ENCODE data around the gene PHKB. TPM values are rescaled to one million over a fixed set of nuclear protein-coding genes. Genes with fewer than 3 reads are reported as not detected.
"Not testable (repeated sequence)": the region's sequence is repeated elsewhere in the genome, so short reads cannot be mapped to it uniquely, and the experiment has no call there.

Gene PHKB
- polyA plus RNA-seq, 12 donors, result 49.0 to 75.6 (median 65.7) TPM; not detected in 1

DNA sequence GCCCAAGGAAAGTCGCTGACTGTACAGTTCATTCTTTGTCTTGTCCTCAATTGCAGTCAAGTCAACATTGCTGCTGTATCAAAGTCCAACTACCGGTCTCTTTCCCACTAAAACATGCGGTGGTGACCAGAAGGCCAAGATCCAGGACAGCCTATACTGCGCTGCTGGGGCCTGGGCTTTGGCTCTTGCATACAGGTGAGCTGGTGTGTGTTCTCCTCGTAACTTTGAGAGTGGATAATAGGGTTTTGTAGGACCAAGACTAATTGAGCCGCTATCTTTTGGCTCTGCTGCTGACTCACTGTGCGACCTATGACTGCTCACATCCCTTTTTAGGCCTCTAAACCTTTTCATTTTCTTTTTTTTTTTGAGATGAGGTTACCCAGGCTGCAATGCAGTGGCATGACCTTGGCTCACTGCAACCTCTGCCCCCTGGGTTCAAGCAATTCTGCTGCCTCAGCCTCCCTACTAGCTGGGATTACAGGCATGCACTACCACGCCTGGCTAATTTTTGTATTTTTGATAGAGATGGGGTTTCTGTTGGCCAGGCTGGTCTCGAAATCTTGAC is 38.7 kb downstream of the PHKB start:
- DNase-seq, result no peak

DNA sequence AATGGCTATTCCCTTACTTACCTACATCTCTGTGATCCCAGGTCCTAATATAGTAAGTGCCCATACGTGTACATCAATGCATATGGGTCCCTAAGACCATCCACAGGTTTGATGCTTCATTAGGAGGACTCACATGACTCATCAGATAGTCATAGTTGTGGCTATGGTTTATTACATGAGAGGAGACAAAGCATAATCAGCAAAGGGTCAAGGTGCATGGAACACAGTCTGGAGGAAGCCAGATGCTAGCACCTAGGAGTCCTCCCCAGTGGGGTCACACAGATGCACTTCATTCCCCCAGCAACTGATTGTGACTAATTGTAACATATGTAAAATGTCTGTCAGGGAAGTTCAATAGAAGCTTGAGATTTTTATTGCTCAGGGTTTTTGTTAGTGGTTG is 42.8 kb downstream of the PHKB start:
- DNase-seq, result no peak

DNA sequence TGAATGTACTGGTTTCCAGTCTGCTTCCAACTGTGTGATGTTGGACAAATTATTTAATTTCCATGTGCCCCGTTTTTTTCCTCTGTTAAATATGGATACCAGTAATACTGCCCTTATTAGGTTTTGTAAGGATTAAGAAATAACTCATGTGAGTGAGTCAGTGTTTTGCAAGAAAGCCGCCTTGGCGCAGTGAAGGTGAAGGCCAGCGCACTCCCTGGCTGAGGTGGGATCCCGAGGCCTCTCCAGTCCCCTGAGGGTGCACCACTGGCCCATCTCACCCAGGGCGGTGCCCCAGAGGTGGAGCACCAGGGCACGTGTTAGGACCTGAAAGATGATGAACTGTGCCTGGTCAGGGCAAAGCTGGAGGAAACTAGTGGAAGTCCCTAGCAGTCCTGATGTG is 43.5 kb downstream of the PHKB start:
- DNase-seq, result no peak

DNA sequence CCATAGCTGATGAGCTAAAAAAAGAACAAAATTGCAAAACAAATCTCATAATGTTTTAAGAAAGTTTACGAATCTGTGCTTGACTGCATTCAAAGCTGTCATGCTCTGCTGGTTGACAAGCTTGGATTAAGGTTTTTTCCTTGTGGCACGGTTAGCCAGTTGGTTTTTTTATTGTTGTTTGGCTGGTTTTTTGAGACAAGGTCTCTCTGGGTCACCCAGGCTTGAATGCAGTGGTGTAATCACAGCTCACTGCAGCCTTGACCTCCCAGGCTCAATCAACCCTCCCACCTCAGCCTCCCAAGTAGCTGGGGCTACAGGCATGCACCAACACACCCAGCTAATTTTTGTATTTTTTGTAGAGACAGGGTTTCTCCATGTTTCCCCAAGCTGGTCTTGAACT is 45.7 kb downstream of the PHKB start:
- DNase-seq, result no peak

- no peak for DNase-seq
These were observed 46.6 kb downstream of the PHKB start for GRCh38 chr16:47507701-47508100.

DNA sequence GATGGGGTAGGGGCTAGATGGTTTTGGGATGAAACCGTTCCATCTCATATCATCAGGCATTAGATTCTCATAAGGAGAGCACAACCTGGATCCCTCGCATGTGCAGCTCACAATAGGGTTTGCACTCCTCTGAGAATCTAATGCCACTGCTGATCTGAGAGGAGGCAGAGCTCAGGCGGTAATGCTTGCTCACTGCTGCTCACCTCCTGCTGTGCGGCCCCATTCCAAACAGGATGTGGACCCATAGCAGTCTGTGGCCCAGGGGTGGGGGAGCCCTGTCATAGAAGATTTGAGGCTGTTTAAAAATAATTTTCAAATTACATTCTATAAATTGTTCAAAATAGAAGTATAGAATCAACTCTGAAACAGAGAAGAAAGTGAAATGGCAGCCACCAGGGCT is 50.8 kb downstream of the PHKB start:
- DNase-seq, result no peak

- DNase-seq, result no peak
These were observed 57.9 kb downstream of the PHKB start for GRCh38 chr16:47519037-47519436.

DNA sequence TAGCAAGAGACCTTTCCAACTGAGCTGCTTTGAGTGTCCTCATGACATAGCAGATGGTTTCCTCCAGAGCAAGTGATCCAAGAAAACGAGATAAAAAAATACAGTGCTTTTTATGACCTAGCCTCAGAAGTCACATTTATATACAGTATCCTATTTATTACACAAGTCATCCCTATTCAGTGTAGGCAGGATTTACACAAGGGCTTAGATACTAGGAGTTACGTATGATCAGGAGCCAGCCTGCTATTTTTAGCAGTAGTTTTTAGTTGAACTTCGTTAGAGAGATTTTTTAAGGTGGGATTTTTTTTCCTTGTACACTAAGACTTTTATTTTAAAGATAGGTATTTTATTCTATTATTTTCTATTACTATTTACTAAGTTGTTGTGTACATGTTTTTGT is 58.4 kb downstream of the PHKB start:
- DNase-seq, result no peak

- DNase-seq, result no peak
These were observed 59.0 kb downstream of the PHKB start for GRCh38 chr16:47519996-47520679.

DNA sequence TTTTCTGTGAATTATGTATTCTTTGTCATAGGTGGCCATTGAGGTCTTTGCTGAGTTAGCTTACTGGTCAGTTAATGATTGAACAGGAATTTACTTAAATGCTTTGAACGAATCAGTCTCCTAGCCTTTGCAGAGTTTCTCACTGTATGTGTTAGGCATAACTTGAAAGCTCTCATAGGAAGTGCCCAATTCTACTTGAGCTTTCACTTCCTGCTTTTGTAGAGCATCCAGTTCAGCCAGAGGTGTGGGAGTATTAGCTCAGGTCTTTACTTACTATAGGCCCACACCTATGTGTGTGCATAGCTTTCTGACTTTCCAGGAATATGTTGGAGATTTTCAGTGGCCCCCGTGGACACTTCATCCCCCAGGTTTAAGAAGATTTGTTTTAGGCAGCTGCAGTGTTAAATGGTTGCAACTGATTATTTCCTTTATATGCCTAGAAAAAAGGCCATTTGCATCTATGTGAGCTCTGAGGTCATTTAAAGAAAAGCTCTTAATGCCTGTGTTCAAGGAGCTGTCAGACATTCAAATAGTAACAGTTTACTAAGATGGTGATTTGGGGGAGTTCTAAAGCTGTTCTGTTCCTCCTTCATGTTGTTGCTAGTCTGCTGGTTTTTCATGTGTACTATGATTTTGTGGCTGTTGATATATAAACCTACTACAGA is 62.3 kb downstream of the PHKB start:
- DNase-seq, result no peak

DNA sequence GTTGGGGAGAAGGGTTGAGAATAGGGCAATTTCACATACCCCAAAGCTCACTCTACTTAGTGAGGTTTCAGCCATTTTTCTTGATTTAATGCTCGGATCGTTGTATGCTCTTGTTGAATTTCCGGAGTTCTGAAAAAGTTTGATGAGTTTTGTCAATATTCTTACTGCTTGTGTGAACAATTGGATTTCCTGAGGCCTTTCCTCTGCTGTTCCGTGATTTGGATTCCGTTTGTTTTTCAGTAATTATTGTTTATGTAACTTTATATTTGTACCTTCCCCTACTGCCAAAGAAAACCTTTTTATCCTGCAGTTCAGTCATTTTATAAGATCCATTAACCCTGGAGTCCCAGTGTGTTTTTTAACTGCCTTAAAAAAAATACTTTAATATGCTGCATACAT is 62.9 kb downstream of the PHKB start:
- DNase-seq, result no peak

- no peak for DNase-seq
These were observed 67.3 kb downstream of the PHKB start for GRCh38 chr16:47528431-47528830.

DNA sequence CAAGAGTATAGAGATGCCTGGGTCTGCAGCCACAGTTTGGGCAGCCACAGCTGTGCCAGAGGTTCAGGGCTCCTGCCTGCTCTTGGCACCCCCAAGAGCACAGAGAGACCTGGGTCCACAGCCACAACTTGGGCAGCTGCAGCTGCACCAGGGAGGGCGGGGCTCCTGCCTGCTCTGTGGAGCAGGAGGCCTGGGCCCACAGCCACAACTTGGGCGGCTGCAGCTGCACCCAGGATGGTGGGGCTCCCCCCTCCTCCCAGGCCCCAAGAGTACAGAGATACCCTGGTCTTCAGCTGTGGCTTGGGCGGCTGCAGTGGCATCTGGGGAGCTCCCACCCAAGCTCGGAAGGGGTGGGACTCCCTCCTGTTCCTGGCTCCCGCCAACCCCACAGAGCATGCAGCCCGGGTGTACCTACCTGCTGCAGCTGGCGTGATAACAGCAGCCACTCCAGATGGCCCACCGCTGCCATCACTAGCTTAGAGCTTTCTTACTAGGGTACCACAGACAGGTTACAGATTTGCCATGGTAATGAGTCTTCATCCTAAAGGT is 72.7 kb downstream of the PHKB start:
- no peak for DNase-seq

- DNase-seq, result no peak
These were observed 77.3 kb downstream of the PHKB start for GRCh38 chr16:47538472-47538871.

DNA sequence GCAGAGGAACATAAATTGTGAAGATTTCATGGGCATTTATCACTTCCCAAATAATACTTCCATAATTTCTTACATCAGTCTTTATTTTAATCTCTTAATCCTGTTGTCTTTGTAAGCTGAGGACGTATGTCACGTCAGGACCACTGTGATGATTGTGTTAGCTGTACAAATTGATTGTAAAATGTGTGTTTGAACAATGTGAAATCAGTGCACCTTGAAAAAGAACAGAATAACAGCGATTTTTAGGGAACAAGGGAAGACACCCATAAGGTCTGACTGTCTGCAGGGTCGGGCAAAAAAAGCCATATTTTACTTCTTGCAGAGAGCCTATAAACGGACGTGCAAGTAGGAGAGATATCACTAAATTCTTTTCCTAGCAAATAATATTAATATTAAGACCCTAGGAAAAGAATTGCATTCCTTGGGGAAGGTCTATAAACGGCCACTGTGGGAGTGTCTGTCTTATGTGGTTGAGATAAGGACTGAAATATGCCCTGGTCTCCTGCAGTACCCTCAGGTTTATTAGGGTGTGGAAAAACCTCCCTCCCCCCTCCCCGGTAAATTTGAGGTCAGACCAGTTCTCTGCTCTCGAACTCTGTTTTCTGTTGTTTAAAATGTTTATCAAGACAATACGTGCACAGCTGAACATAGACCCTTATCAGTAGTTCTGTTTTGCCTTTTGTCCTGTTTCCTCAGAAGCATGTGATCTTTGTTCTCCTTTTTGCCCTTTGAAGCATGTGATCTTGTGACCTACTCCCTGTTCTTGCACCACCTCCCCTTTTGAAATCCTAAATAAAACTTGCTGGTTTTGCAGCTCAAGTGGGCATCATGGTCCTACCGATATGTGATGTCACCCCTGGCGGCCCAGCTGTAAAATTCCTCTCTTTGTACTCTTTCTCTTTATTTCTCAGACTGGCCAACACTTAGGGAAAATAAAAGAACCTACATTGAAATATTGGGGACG is 78.9 kb downstream of the PHKB start:
- not testable (repeated sequence) for DNase-seq

- not testable (repeated sequence) for DNase-seq
These were observed 80.0 kb downstream of the PHKB start for GRCh38 chr16:47541135-47541534.

DNA sequence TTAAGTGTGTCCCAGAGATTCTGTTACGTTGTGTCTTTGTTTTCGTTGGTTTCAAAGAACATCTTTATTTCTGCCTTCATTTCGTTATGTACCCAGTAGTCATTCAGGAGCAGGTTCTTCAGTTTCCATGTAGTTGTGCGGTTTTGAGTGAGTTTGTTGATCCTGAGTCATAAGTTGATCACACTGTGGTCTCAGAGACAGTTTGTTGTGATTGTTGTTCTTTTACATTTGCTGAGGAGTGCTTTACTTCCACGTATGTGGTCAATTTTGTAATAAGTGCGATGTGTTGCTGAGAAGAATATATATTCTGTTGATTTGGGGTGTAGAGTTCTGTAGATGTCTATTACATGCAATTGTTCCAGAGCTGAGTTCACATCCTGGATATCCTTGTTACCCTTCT is 83.1 kb downstream of the PHKB start:
- not testable (repeated sequence) for DNase-seq

DNA sequence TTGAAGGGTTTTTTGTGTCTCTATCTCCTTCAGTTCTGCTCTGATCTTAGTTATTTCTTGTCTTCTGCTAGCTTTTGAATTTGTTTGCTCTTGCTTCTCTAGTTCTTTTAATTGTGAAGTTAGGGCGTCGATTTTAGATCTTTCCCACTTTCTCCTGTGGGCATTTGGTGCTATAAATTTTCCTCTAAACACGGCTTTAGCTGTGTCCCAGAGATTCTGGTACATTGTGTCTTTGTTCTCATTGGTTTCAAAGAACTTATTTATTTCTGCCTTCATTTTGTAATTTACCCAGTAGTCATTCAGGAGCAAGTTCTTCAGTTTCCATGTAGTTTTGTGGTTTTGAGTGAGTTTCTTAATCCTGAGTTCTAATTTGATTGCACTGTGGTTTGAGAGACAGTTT is 90.1 kb downstream of the PHKB start:
- DNase-seq, result not testable (repeated sequence)

GRCh38 chr16:47551767-47552166 is 90.6 kb downstream of the PHKB start:
- DNase-seq, result not testable (repeated sequence)

DNA sequence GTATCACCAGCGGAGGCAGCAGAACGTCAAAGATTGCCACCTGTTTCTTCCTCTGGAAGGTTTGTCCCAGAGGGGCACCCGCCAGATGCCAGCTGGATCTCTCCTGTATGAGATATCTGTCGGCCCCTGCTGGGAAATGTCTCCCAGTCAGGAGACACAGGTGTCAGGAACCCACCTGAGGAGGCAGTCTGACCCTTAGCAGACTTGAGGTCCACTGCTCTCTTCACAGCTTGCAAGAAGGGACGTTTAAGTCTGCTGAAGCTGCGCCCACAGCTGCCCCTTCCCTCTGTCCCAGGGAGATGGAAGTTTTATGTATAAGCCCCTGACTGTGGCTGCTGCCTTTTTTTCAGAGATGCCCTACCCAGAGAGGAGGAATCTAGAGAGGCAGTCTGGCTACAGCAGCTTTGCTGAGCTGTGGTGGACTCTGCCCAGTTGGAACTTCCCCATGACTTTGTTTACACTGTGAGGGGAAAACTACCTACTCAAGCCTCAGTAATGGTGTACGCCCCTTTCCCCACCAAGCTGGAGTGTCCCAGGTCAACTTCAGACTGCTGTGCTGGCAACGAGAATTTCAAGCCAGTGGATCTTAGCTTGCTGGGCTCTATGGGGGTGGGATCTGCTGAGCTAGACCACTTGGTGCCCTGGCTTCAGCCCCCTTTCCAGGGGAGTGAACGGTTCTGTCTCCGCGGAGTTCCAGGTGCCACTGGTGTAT is 92.9 kb downstream of the PHKB start:
- no peak for DNase-seq

DNA sequence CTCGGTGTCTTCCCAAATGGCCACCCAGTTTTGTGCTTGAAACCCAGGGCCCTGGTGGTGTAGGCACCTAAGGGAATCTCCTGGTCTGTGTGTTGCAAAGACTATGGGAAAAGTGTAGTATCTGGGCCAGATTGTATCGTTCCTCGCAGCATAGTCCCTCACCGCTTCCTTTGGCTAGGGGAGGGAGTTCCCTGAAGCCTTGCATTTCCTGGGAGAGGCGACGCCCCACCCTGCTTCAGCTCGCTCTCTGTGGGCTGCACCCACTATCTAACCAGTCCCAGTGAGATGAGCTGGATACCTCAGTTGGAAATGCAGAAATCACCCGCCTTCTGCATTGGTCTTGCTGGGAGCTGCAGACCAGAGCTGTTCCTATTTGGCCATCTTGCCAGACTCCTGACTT is 93.5 kb downstream of the PHKB start:
- DNase-seq, result not testable (repeated sequence)

Measured in muscle of arm (tissue), 12 donors.